ENCODE results near the gene FOXB2.

- TF ChIP-seq POLR2A (IDR thresholded peaks at IDR 0.05) = no peak
- TF ChIP-seq CTCF (IDR thresholded peaks at IDR 0.05 in 4 of 5, conservative IDR thresholded peaks at IDR 0.05 in 1 of 5) = no peak
Observed at GRCh38 chr9:77005216-77005615, 14.2 kb upstream of the FOXB2 start.

All from gastrocnemius medialis (tissue), 4 donors.